NCI-H2171 treated with DMSO at 0.1 percent for 48 hours (cell line): Measurements from ENCODE around the gene PDGFA.
A peak's percentile ranks its signal among the peaks of the same experiment; 100 is the strongest.
"Not testable (repeated sequence)": the region's sequence is repeated elsewhere in the genome, so short reads cannot be mapped to it uniquely, and the experiment has no call there.

Experiments used
- DNase-seq: peaks from one replicate; lab custom pipeline; 2025; lab: John Stamatoyannopoulos, UW

The PDGFA gene

GRCh38 chr7:552151-552867 lies 32.7 kb upstream of the PDGFA start:
- DNase-seq: not testable (repeated sequence)

- not testable (repeated sequence) for DNase-seq
Measured at GRCh38 chr7:551615-551970, 31.9 kb upstream of the PDGFA start.

- DNase-seq: no peak
Measured at GRCh38 chr7:550881-551614, 31.4 kb upstream of the PDGFA start.

- DNase-seq: no peak
Measured at GRCh38 chr7:549891-550625, 30.4 kb upstream of the PDGFA start.

- DNase-seq: no peak
Measured at GRCh38 chr7:549066-549890, 29.6 kb upstream of the PDGFA start.

GRCh38 chr7:548401-548800 lies 28.8 kb upstream of the PDGFA start:
- DNase-seq: no peak

- DNase-seq: no peak
Measured at GRCh38 chr7:545470-545869, 25.8 kb upstream of the PDGFA start.

GRCh38 chr7:544338-545221 lies 24.9 kb upstream of the PDGFA start:
- DNase-seq: no peak

GRCh38 chr7:543501-544337 lies 24.1 kb upstream of the PDGFA start:
- DNase-seq: no peak

GRCh38 chr7:542713-543500 lies 23.3 kb upstream of the PDGFA start:
- no peak for DNase-seq

- no peak for DNase-seq
Measured at GRCh38 chr7:542131-542712, 22.6 kb upstream of the PDGFA start.

- no peak for DNase-seq
Measured at GRCh38 chr7:541661-542060, 22.0 kb upstream of the PDGFA start.

GRCh38 chr7:540997-541396 lies 21.4 kb upstream of the PDGFA start:
- peak; percentile 57 for DNase-seq

GRCh38 chr7:540579-540978 lies 20.9 kb upstream of the PDGFA start:
- no peak for DNase-seq

- DNase-seq: peak; percentile 51
Measured at GRCh38 chr7:539731-540411, 20.2 kb upstream of the PDGFA start.

GRCh38 chr7:538764-539685 lies 19.4 kb upstream of the PDGFA start:
- peak; percentile 54 for DNase-seq

- DNase-seq: no peak
Measured at GRCh38 chr7:537911-538634, 18.4 kb upstream of the PDGFA start.
